NOMO-1 treated with DMSO at 0.1 percent for 48 hours (cell line): ENCODE measurements around the gene SLC4A11.

Experiments
- DNase-seq: peaks from one replicate; lab custom pipeline; 2025; ENCODE audit not compliant: unreplicated experiment; lab: John Stamatoyannopoulos, UW

SLC4A11 gene

GRCh38 chr20:3239026-3239866 lies at the start of gene SLC4A11:
SLC4A11 (minus strand) TSS chr20:3239190; CDS start chr20:3239137, 53 bp downstream.
- peak; percentile 49 for DNase-seq

- no peak for DNase-seq
These were observed 44.3 kb upstream of the SLC4A11 start for GRCh38 chr20:3283222-3283820.

- no peak for DNase-seq
These were observed 43.6 kb upstream of the SLC4A11 start for GRCh38 chr20:3282271-3283221.

GRCh38 chr20:3281437-3281836 lies 42.4 kb upstream of the SLC4A11 start:
- no peak for DNase-seq

- DNase-seq: no peak
These were observed 40.8 kb upstream of the SLC4A11 start for GRCh38 chr20:3279761-3280160.

GRCh38 chr20:3277686-3278465 lies 38.9 kb upstream of the SLC4A11 start:
- DNase-seq: no peak

GRCh38 chr20:3276680-3277015 lies 37.7 kb upstream of the SLC4A11 start:
- DNase-seq: no peak

GRCh38 chr20:3275966-3276679 lies 37.1 kb upstream of the SLC4A11 start:
- no peak for DNase-seq

GRCh38 chr20:3275064-3275935 lies 36.3 kb upstream of the SLC4A11 start:
- DNase-seq: no peak

GRCh38 chr20:3273371-3273770 lies 34.4 kb upstream of the SLC4A11 start:
- no peak for DNase-seq

GRCh38 chr20:3270051-3270450 lies 31.1 kb upstream of the SLC4A11 start:
- DNase-seq: no peak

- DNase-seq: no peak
These were observed 23.6 kb upstream of the SLC4A11 start for GRCh38 chr20:3262566-3262965.

GRCh38 chr20:3258429-3258828 lies 19.4 kb upstream of the SLC4A11 start:
- DNase-seq: no peak

- no peak for DNase-seq
These were observed 16.7 kb upstream of the SLC4A11 start for GRCh38 chr20:3255728-3256127.

- DNase-seq: no peak
These were observed 12.8 kb upstream of the SLC4A11 start for GRCh38 chr20:3251806-3252205.

GRCh38 chr20:3250091-3250504 lies 11.1 kb upstream of the SLC4A11 start:
- DNase-seq: no peak

GRCh38 chr20:3248993-3249347 lies 10.0 kb upstream of the SLC4A11 start:
- no peak for DNase-seq

- DNase-seq: no peak
These were observed 9.4 kb upstream of the SLC4A11 start for GRCh38 chr20:3248167-3248992.
